CD8-positive, alpha-beta memory T cell (primary cell): Measurements from ENCODE around the gene KIAA0232. TPM values are rescaled to one million over a fixed set of nuclear protein-coding genes. Genes with fewer than 3 reads are reported as not detected.

ENCODE experiments used
- CTCF ChIA-PET: fragments of 350-600 bp; sonication (Branson Sonifier 250); formaldehyde crosslinking; loops from one replicate; lab custom pipeline; 2021; ENCODE audit warnings: antibody characterized with exemption; lab: Charles Lee
- POLR2A ChIA-PET: fragments of 350-600 bp; sonication (Branson Sonifier 250); formaldehyde crosslinking; loops from one replicate; lab custom pipeline; 2021; ENCODE audit warnings: antibody characterized with exemption; lab: Charles Lee
- DNase-seq, 5 donors: peaks; one replicate each; pipeline versions ENCODE4 v3.0.0 to v3.0.0-alpha.2; 2020 to 2022; ENCODE audit warnings: mixed read lengths in 1 of 5
- H3K27ac ChIP-seq: one replicate; pipeline ENCODE4 v1.7.0; 2013; ENCODE audit warnings: low read depth, mild to moderate bottlenecking, low read length, moderate library complexity
- H3K27me3 ChIP-seq: 2 replicates; pipeline ENCODE4 v1.7.0; 2013; ENCODE audit warnings: low read length, mild to moderate bottlenecking; ENCODE audit not compliant: insufficient read depth, poor library complexity, severe bottlenecking
- H3K36me3 ChIP-seq: 2 replicates; pipeline ENCODE4 v1.7.0; 2013; ENCODE audit warnings: mild to moderate bottlenecking, low read length, moderate library complexity; ENCODE audit not compliant: insufficient read depth
- H3K4me1 ChIP-seq: 2 replicates; pipeline ENCODE4 v1.7.0; 2013; ENCODE audit warnings: mild to moderate bottlenecking, low read length, moderate library complexity; ENCODE audit not compliant: insufficient read depth
- H3K4me3 ChIP-seq: 2 replicates; pipeline ENCODE4 v1.7.0; 2013; ENCODE audit warnings: mild to moderate bottlenecking, low read length
- H3K9me3 ChIP-seq: 2 replicates; pipeline ENCODE4 v1.7.0; 2013; ENCODE audit warnings: mild to moderate bottlenecking, low read length
- H3K27ac Mint-ChIP-seq, 8 donors: one replicate each; pipeline ENCODE4 v1.8.0; 2020 to 2021; ENCODE audit warnings: mixed read lengths in 8 of 8, mild to moderate bottlenecking in 6 of 8, inconsistent platforms in 3 of 8, moderate library complexity in 3 of 8
- H3K27me3 Mint-ChIP-seq, 2 donors: one replicate each; pipeline ENCODE4 v1.8.0; 2020 to 2021; ENCODE audit warnings: mixed read lengths in 2 of 2, mild to moderate bottlenecking in 1 of 2, moderate library complexity in 1 of 2
- H3K36me3 Mint-ChIP-seq, 3 donors: one replicate each; pipeline ENCODE4 v1.8.0; 2020 to 2021; ENCODE audit warnings: mixed read lengths in 3 of 3, inconsistent platforms in 1 of 3, mild to moderate bottlenecking in 1 of 3
- H3K4me1 Mint-ChIP-seq, 3 donors: one replicate each; pipeline ENCODE4 v1.8.0; 2020 to 2021; ENCODE audit warnings: mixed read lengths in 3 of 3, inconsistent platforms in 1 of 3, mild to moderate bottlenecking in 1 of 3
- H3K4me3 Mint-ChIP-seq, 7 donors: one replicate each; pipeline ENCODE4 v1.8.0; 2020 to 2021; ENCODE audit warnings: mixed read lengths in 7 of 7, mild to moderate bottlenecking in 6 of 7, moderate library complexity in 4 of 7, inconsistent platforms in 2 of 7
- H3K9me3 Mint-ChIP-seq, 5 donors: one replicate each; pipeline ENCODE4 v1.8.0; 2020 to 2022; ENCODE audit warnings: mixed read lengths in 5 of 5, mild to moderate bottlenecking in 3 of 5, moderate library complexity in 2 of 5, inconsistent platforms in 1 of 5
- polyA plus RNA-seq: library from polyadenylated mRNA; unstranded; fragments of 300-500 nt; fragmentation: Illumina TruSeq; gene quantifications from one replicate; pipeline ENCODE4 v1.2.3, GENCODE V29; 2021
- total RNA-seq, 2 experiments: library from RNA; stranded (reverse); gene quantifications; one replicate each; pipeline ENCODE4 v1.2.3, GENCODE V29; 2021

The KIAA0232 gene
- total and polyA plus RNA-seq, 3 experiments from 2014 or later: 13.6 to 16.4 (median 16.0) TPM

GRCh38 chr4:6915041-6916005, 132.8 kb downstream of the KIAA0232 start:
- Histone ChIP-seq H3K27me3 (no peaks in the 10 kb centered on the region), H3K27ac (peak overlapping the region; percentile 65), H3K4me1 (peaks cover 77% of the 10 kb centered on the region), H3K9me3 (no peaks in the 10 kb centered on the region), H3K36me3 (no peaks in the 10 kb centered on the region), H3K4me3 (no peak overlapping the region)
- POLR2A ChIA-PET: interaction anchor here (0.6 to 1.3 kb wide), 4 partner anchors 11 to 142 kb away, joined by 3 to 6 read pairs (median 3); no protein-coding TSS in a partner anchor
- no peak for DNase-seq
- Mint-ChIP-seq H3K27ac (peak overlapping the region in 7 of 8 donors; percentile 29 to 95 (median 54)), H3K4me1 (peaks cover 67 to 95% (median 76%) of the 10 kb centered on the region in 3 donors), H3K36me3 (peaks cover 0 to 2% (median 0%) of the 10 kb centered on the region in 3 donors), H3K27me3 (no peaks in the 10 kb centered on the region), H3K4me3 (peak overlapping the region in 3 of 7 donors; percentile 32 to 65 (median 32)), H3K9me3 (no peaks in the 10 kb centered on the region)
- CTCF ChIA-PET: interaction anchor here (0.7 to 1.4 kb wide), 4 partner anchors 15 to 65 kb away, joined by 3 to 5 read pairs (median 4); no protein-coding TSS in a partner anchor

- no peaks in the 10 kb centered on the region for H3K9me3 Mint-ChIP-seq
- H3K4me3 Mint-ChIP-seq: peak overlapping the region; percentile 57 to 88 (median 68)
- H3K27me3 Mint-ChIP-seq: no peaks in the 10 kb centered on the region
- H3K27ac Mint-ChIP-seq: peak overlapping the region; percentile 89 to 98 (median 94)
- no peaks in the 10 kb centered on the region for H3K36me3 ChIP-seq
- H3K4me1 ChIP-seq: peaks cover 74% of the 10 kb centered on the region
- peaks cover 65 to 95% (median 75%) of the 10 kb centered on the region in 3 donors for H3K4me1 Mint-ChIP-seq
- no peak for DNase-seq
- ChIA-PET POLR2A (interaction anchor here (0.6 to 0.7 kb wide), 3 partner anchors 12 to 141 kb away, joined by 3 to 6 read pairs (median 4); no protein-coding TSS in a partner anchor), CTCF (interaction anchor here (0.7 to 1.4 kb wide), 4 partner anchors 8 to 64 kb away, joined by 3 to 5 read pairs (median 4); no protein-coding TSS in a partner anchor)
- no peaks in the 10 kb centered on the region for H3K36me3 Mint-ChIP-seq
- peak overlapping the region; percentile 65 for H3K27ac ChIP-seq
- no peak overlapping the region for H3K4me3 ChIP-seq
- H3K9me3 ChIP-seq: no peaks in the 10 kb centered on the region
- H3K27me3 ChIP-seq: no peaks in the 10 kb centered on the region
Observed at GRCh38 chr4:6916069-6916586, 133.6 kb downstream of the KIAA0232 start.

GRCh38 chr4:6916587-6917460, 134.3 kb downstream of the KIAA0232 start:
- Histone ChIP-seq H3K4me3 (peak overlapping the region; percentile 20), H3K4me1 (peaks cover 67% of the 10 kb centered on the region)
- no peaks in the 10 kb centered on the region for H3K9me3 Mint-ChIP-seq

GRCh38 chr4:6917461-6918271, 135.1 kb downstream of the KIAA0232 start:
- peak overlapping the region; percentile 60 to 88 (median 68) for H3K4me3 Mint-ChIP-seq

More at GRCh38 chr4:6916587-6917460, 134.3 kb downstream of the KIAA0232 start:
- no peaks in the 10 kb centered on the region for H3K36me3 Mint-ChIP-seq
- H3K4me3 Mint-ChIP-seq: peak overlapping the region; percentile 60 to 88 (median 68)
- peak overlapping the region; percentile 89 to 98 (median 94) for H3K27ac Mint-ChIP-seq
- ChIA-PET POLR2A (interaction anchor here (0.5 to 2.4 kb wide), 3 partner anchors 8 to 57 kb away, joined by 3 to 8 read pairs (median 4); partner anchors contain the start of gene TBC1D14), CTCF (interaction anchor here (0.7 to 2.0 kb wide), 9 partner anchors 8 to 197 kb away, joined by 3 to 10 read pairs (median 4); no protein-coding TSS in a partner anchor)
- peaks cover 60 to 90% (median 69%) of the 10 kb centered on the region in 3 donors for H3K4me1 Mint-ChIP-seq
- no peaks in the 10 kb centered on the region for H3K27me3 ChIP-seq
- peak overlapping the region; percentile 65 for H3K27ac ChIP-seq
- H3K27me3 Mint-ChIP-seq: no peaks in the 10 kb centered on the region
- H3K9me3 ChIP-seq: no peaks in the 10 kb centered on the region
- peak in 3 of 5 donors; percentile 49 to 70 (median 56) for DNase-seq
- no peaks in the 10 kb centered on the region for H3K36me3 ChIP-seq

GRCh38 chr4:6918338-6918737, 135.8 kb downstream of the KIAA0232 start:
- peak overlapping the region; percentile 18 for H3K4me3 ChIP-seq
- Mint-ChIP-seq H3K4me3 (peak overlapping the region; percentile 58 to 79 (median 66)), H3K36me3 (peaks cover 0 to 5% (median 0%) of the 10 kb centered on the region in 3 donors), H3K27ac (peak overlapping the region; percentile 89 to 97 (median 94)), H3K9me3 (no peaks in the 10 kb centered on the region), H3K27me3 (no peaks in the 10 kb centered on the region), H3K4me1 (peaks cover 60 to 89% (median 69%) of the 10 kb centered on the region in 3 donors)
- peaks cover 61% of the 10 kb centered on the region for H3K4me1 ChIP-seq
- no peaks in the 10 kb centered on the region for H3K9me3 ChIP-seq
- peak overlapping the region; percentile 57 for H3K27ac ChIP-seq
- CTCF ChIA-PET: interaction anchor here (0.6 to 2.0 kb wide), 6 partner anchors 8 to 125 kb away, joined by 3 to 10 read pairs (median 4); partner anchors contain the start of gene TADA2B
- no peaks in the 10 kb centered on the region for H3K27me3 ChIP-seq
- DNase-seq: peak in 1 of 5 donors; percentile 55
- POLR2A ChIA-PET: interaction anchor here (1.2 to 2.4 kb wide), 3 partner anchors 9 to 24 kb away, joined by 4 to 8 read pairs (median 6); partner anchors contain the start of gene TBC1D14
- peaks cover 2% of the 10 kb centered on the region for H3K36me3 ChIP-seq

More at GRCh38 chr4:6917461-6918271, 135.1 kb downstream of the KIAA0232 start:
- Mint-ChIP-seq H3K36me3 (peaks cover 0 to under 1% (median 0%) of the 10 kb centered on the region in 3 donors), H3K27ac (peak overlapping the region; percentile 89 to 98 (median 94)), H3K27me3 (no peaks in the 10 kb centered on the region), H3K9me3 (no peaks in the 10 kb centered on the region), H3K4me1 (peaks cover 64 to 90% (median 70%) of the 10 kb centered on the region in 3 donors)
- Histone ChIP-seq H3K9me3 (no peaks in the 10 kb centered on the region), H3K4me3 (peak overlapping the region; percentile 20), H3K27ac (peak overlapping the region; percentile 57), H3K36me3 (no peaks in the 10 kb centered on the region), H3K4me1 (peaks cover 66% of the 10 kb centered on the region), H3K27me3 (no peaks in the 10 kb centered on the region)
- POLR2A ChIA-PET: interaction anchor here (1.2 to 2.4 kb wide), 3 partner anchors 9 to 25 kb away, joined by 4 to 8 read pairs (median 6); partner anchors contain the start of gene TBC1D14
- CTCF ChIA-PET: interaction anchor here (0.9 to 2.0 kb wide), 8 partner anchors 9 to 198 kb away, joined by 3 to 10 read pairs (median 4); partner anchors contain the start of gene TADA2B
- DNase-seq: peak in 1 of 5 donors; percentile 59

- H3K9me3 Mint-ChIP-seq: no peaks in the 10 kb centered on the region
- Histone ChIP-seq H3K36me3 (peaks cover 15% of the 10 kb centered on the region), H3K9me3 (no peaks in the 10 kb centered on the region), H3K4me3 (no peak overlapping the region), H3K27me3 (no peaks in the 10 kb centered on the region), H3K4me1 (peaks cover 54% of the 10 kb centered on the region), H3K27ac (no peak overlapping the region)
- peaks cover 59 to 84% (median 77%) of the 10 kb centered on the region in 3 donors for H3K4me1 Mint-ChIP-seq
- no peak overlapping the region for H3K4me3 Mint-ChIP-seq
- ChIA-PET POLR2A (no interaction called here), CTCF (interaction anchor here (0.9 kb wide), 1 partner anchor 21 kb away, joined by 3 read pairs; no protein-coding TSS in a partner anchor)
- DNase-seq: no peak
- peak overlapping the region in 7 of 8 donors; percentile 28 to 92 (median 66) for H3K27ac Mint-ChIP-seq
- H3K27me3 Mint-ChIP-seq: no peaks in the 10 kb centered on the region
- peaks cover 6 to 23% (median 8%) of the 10 kb centered on the region in 3 donors for H3K36me3 Mint-ChIP-seq
Observed at GRCh38 chr4:6920171-6920570, 137.6 kb downstream of the KIAA0232 start.
